MM.1S (cell line): ENCODE data around the gene PPL.
"Not testable (repeated sequence)": the region's sequence is repeated elsewhere in the genome, so short reads cannot be mapped to it uniquely, and the experiment has no call there.

Source experiments
- DNase-seq: peaks from one replicate; pipeline ENCODE4 v3.0.0-alpha.2; 2015
- H2AFZ ChIP-seq: fragments of 300-600 bp; sonication (generic); 2 replicates; pipeline ENCODE4 v1.6.0; 2016; ENCODE audit warnings: antibody characterized with exemption, low read length
- H3F3A ChIP-seq: fragments of 300-600 bp; sonication (generic); 2 replicates; pipeline ENCODE4 v1.6.1; 2016; ENCODE audit warnings: mild to moderate bottlenecking, antibody characterized with exemption, low read length, moderate library complexity, mixed read lengths; ENCODE audit not compliant: insufficient read depth
- H3K27ac ChIP-seq: fragments of 300-600 bp; sonication (generic); 2 replicates; pipeline ENCODE4 v1.5.1; 2016; ENCODE audit warnings: mild to moderate bottlenecking, low read length
- H3K27me3 ChIP-seq: fragments of 300-600 bp; sonication (generic); replicated peaks from 2 replicates; pipeline ENCODE4 v1.6.0; 2016; ENCODE audit warnings: low read length; ENCODE audit not compliant: insufficient read depth
- H3K36me3 ChIP-seq: fragments of 300-600 bp; sonication (generic); replicated peaks from 2 replicates; pipeline ENCODE4 v1.6.1; 2016; ENCODE audit warnings: mild to moderate bottlenecking, low read length, mixed read lengths; ENCODE audit not compliant: insufficient read depth
- H3K4me1 ChIP-seq: fragments of 300-600 bp; sonication (generic); 2 replicates; pipeline ENCODE4 v1.6.1; 2016; ENCODE audit warnings: low read length, mixed read lengths
- H3K4me2 ChIP-seq: fragments of 300-600 bp; sonication (generic); 2 replicates; pipeline ENCODE4 v1.6.0; 2016; ENCODE audit warnings: low read depth, low read length
- H3K4me3 ChIP-seq: fragments of 300-600 bp; sonication (generic); 2 replicates; pipeline ENCODE4 v1.5.1; 2016; ENCODE audit warnings: low read length, mixed read lengths
- H3K79me2 ChIP-seq: fragments of 300-600 bp; sonication (generic); 2 replicates; pipeline ENCODE4 v1.6.1; 2016; ENCODE audit warnings: mixed run types, low read length, mixed read lengths
- H3K9ac ChIP-seq: fragments of 300-600 bp; sonication (generic); 2 replicates; pipeline ENCODE4 v1.6.1; 2016; ENCODE audit warnings: low read length, mixed read lengths
- H3K9me2 ChIP-seq: fragments of 300-600 bp; sonication (generic); replicated peaks from 2 replicates; pipeline ENCODE4 v1.6.1; 2016; ENCODE audit warnings: mild to moderate bottlenecking, low read length, mixed read lengths; ENCODE audit not compliant: insufficient read depth
- H3K9me3 ChIP-seq: fragments of 300-600 bp; sonication (generic); replicated peaks from 2 replicates; pipeline ENCODE4 v1.6.1; 2016; ENCODE audit warnings: mild to moderate bottlenecking, low read length, mixed read lengths; ENCODE audit not compliant: insufficient read depth
- H4K20me1 ChIP-seq: fragments of 300-600 bp; sonication (generic); 2 replicates; pipeline ENCODE4 v1.6.1; 2016; ENCODE audit warnings: mild to moderate bottlenecking, low read length, moderate library complexity, mixed read lengths; ENCODE audit not compliant: insufficient read depth
- CTCF ChIP-seq: fragments of 300-600 bp; sonication (generic); IDR thresholded peaks from 2 replicates; pipeline ENCODE4 v1.5.1; 2016; ENCODE audit warnings: antibody characterized with exemption, low read length, mixed read lengths
- EZH2 ChIP-seq: fragments of 300-600 bp; sonication (generic); optimal IDR thresholded peaks from 2 replicates; pipeline ENCODE3; 2017; ENCODE audit warnings: low read depth, mild to moderate bottlenecking, antibody characterized with exemption, low read length, mixed read lengths
- EZH2phosphoT487 ChIP-seq: fragments of 300-600 bp; sonication (generic); IDR thresholded peaks from 2 replicates; pipeline ENCODE4 v1.6.1; 2018; ENCODE audit warnings: antibody characterized with exemption, low read length

The PPL gene

GRCh38 chr16:4934591-4934990 lies 2.4 kb downstream of the PPL start:
- TF ChIP-seq EZH2phosphoT487 (no peak), EZH2 (no peak), CTCF (no peak)
- DNase-seq, result no peak
- no peak overlapping the region for H3K4me2 ChIP-seq
- H3K9me2 ChIP-seq, result no peaks in the 10 kb centered on the region
- peaks cover 67% of the 10 kb centered on the region for H3K27me3 ChIP-seq
- no peak overlapping the region for H3K27ac ChIP-seq
- no peaks in the 10 kb centered on the region for H3K36me3 ChIP-seq
- no peak overlapping the region for H3K4me3 ChIP-seq
- H3K79me2 ChIP-seq, result no peaks in the 10 kb centered on the region
- no peaks in the 10 kb centered on the region for H3K4me1 ChIP-seq
- H2AFZ ChIP-seq, result no peak overlapping the region
- no peaks in the 10 kb centered on the region for H4K20me1 ChIP-seq
- H3K9ac ChIP-seq, result no peak overlapping the region
- H3K9me3 ChIP-seq, result no peaks in the 10 kb centered on the region
- H3F3A ChIP-seq, result no peaks in the 10 kb centered on the region

GRCh38 chr16:4933871-4934395 lies 3.0 kb downstream of the PPL start:
- no peak overlapping the region for H3K4me2 ChIP-seq
- peaks cover 67% of the 10 kb centered on the region for H3K27me3 ChIP-seq
- TF ChIP-seq CTCF, result no peak
- TF ChIP-seq EZH2phosphoT487, result no peak
- no peak for TF ChIP-seq EZH2
- H3K4me1 ChIP-seq, result no peaks in the 10 kb centered on the region
- no peaks in the 10 kb centered on the region for H3F3A ChIP-seq
- no peak overlapping the region for H2AFZ ChIP-seq
- no peak overlapping the region for H3K9ac ChIP-seq
- no peaks in the 10 kb centered on the region for H3K9me2 ChIP-seq
- no peaks in the 10 kb centered on the region for H3K36me3 ChIP-seq
- no peaks in the 10 kb centered on the region for H3K79me2 ChIP-seq
- no peak overlapping the region for H3K4me3 ChIP-seq
- DNase-seq, result no peak
- no peaks in the 10 kb centered on the region for H3K9me3 ChIP-seq
- no peaks in the 10 kb centered on the region for H4K20me1 ChIP-seq
- no peak overlapping the region for H3K27ac ChIP-seq

GRCh38 chr16:4933433-4933832 lies 3.5 kb downstream of the PPL start:
- no peaks in the 10 kb centered on the region for H4K20me1 ChIP-seq
- no peaks in the 10 kb centered on the region for H3K9me3 ChIP-seq
- no peak for DNase-seq
- H2AFZ ChIP-seq, result no peak overlapping the region
- no peak overlapping the region for H3K4me2 ChIP-seq
- H3F3A ChIP-seq, result no peaks in the 10 kb centered on the region
- H3K36me3 ChIP-seq, result no peaks in the 10 kb centered on the region
- no peak overlapping the region for H3K9ac ChIP-seq
- H3K27me3 ChIP-seq, result peaks cover 67% of the 10 kb centered on the region
- TF ChIP-seq EZH2, result no peak
- no peak for TF ChIP-seq CTCF
- no peak for TF ChIP-seq EZH2phosphoT487
- no peaks in the 10 kb centered on the region for H3K9me2 ChIP-seq
- no peaks in the 10 kb centered on the region for H3K4me1 ChIP-seq
- H3K27ac ChIP-seq, result no peak overlapping the region
- no peak overlapping the region for H3K4me3 ChIP-seq
- no peaks in the 10 kb centered on the region for H3K79me2 ChIP-seq

GRCh38 chr16:4931381-4931780 lies 5.6 kb downstream of the PPL start:
- Histone ChIP-seq H3K9ac (no peak overlapping the region), H3K27me3 (peaks cover 58% of the 10 kb centered on the region), H3K4me2 (no peak overlapping the region), H3K79me2 (no peaks in the 10 kb centered on the region), H2AFZ (no peak overlapping the region), H3K9me2 (no peaks in the 10 kb centered on the region), H3K36me3 (no peaks in the 10 kb centered on the region), H3K4me3 (no peak overlapping the region), H3K27ac (no peak overlapping the region), H4K20me1 (no peaks in the 10 kb centered on the region), H3K4me1 (no peaks in the 10 kb centered on the region), H3F3A (no peaks in the 10 kb centered on the region), H3K9me3 (no peaks in the 10 kb centered on the region; the same call in 1 of the 2 replicates)
- TF ChIP-seq EZH2phosphoT487 (no peak), EZH2 (no peak), CTCF (no peak)
- DNase-seq, result no peak

DNA sequence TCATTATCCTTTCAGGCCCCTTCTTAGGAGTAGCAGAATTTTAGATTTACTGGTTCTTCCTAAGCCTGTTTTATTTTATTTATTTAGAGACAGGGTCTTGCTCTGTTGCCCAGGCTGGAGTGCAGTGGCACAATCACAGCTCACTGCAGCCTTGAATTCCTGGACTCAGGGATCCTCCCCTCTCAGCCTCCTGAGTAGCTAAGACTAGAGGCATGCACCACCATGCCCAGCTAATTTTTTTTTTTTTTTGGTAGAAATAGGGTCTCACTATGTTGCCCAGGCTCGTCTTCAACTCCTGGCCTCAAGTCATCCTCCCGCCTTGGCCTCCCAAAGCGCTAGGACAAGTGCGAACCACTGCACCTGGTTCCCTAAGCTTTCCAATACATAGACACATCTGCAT lies 7.3 kb downstream of the PPL start:
- not testable (repeated sequence) for H3K27ac ChIP-seq, H3K9me2 ChIP-seq, H3K4me2 ChIP-seq, DNase-seq, H3F3A ChIP-seq, H3K9ac ChIP-seq, H3K9me3 ChIP-seq, H4K20me1 ChIP-seq, H3K4me1 ChIP-seq, H2AFZ ChIP-seq, H3K36me3 ChIP-seq, H3K79me2 ChIP-seq, H3K4me3 ChIP-seq
- H3K27me3 ChIP-seq, result peaks cover 50% of the 10 kb centered on the region
